ENCODE measurements around the gene MAST4.

DNA sequence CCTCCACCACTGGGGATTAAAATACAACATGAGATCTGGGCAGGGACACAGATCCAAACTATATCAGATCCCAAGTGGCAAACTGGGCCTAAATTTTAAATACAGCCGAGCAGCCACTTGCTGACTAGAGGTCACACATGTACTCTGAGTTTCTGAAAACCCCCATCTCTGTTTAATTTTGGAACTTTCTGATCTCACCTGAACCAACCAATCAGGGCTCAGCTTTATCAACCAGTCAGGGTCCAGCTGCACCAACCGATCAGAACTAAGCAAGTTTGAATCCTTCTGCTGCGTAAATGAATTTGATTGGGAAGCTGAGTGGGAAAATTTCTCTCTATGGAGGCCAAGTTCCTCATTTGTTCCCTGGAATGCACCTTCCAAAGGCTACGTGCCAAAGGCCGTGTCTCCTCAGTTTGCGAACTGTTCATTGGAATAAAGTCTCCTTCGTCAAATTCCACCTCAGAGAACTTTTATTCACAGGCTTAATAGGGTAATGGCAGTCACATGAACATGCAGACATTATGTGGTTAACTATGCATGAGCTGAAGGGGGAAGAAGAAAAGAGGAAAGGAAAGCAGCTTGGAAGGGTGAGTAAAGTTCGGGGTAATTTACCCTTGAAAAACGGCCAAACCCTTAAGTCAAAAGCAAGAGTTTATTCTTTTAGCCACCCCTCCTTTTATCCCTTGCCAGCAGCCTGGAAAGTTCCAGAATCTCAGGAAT, 596.7 kb downstream of the MAST4 start:
- TF ChIP-seq EP300 (IDR thresholded peaks at IDR 0.05; ENCODE audit: borderline replicate concordance in 1 of 2, low read depth in 2 of 2, low read length in 2 of 2) (no peak), BRCA1 (IDR thresholded peaks at IDR 0.05; ENCODE audit: low read depth, low read length) (no peak)

All from H1 (cell line).